Activated T-helper 1 cell treated with anti-CD3 and anti-CD28 coated beads, Interleukin-2, amount 50 U/mL, for 16 hours (primary cell): Measurements from ENCODE around the gene STBD1.
"Not testable (repeated sequence)": the region's sequence is repeated elsewhere in the genome, so short reads cannot be mapped to it uniquely, and the experiment has no call there.

Experiments
- DNase-seq, 2 donors: peaks; one replicate each; pipeline ENCODE4 v3.0.0-alpha.2; 2020; ENCODE audit warnings: low read depth in 1 of 2, low spot score in 1 of 2

STBD1 gene

GRCh38 chr4:76282941-76283689, 23.4 kb upstream of the STBD1 start:
- DNase-seq = no peak

- no peak for DNase-seq
Observed at GRCh38 chr4:76283900-76284299, 22.6 kb upstream of the STBD1 start.

- not testable (repeated sequence) for DNase-seq
Observed at GRCh38 chr4:76287811-76288210, 18.7 kb upstream of the STBD1 start.

GRCh38 chr4:76292730-76293129, 13.8 kb upstream of the STBD1 start:
- DNase-seq = no peak

GRCh38 chr4:76293772-76294171, 12.8 kb upstream of the STBD1 start:
- no peak for DNase-seq

GRCh38 chr4:76296286-76296820, 10.2 kb upstream of the STBD1 start:
- no peak for DNase-seq

GRCh38 chr4:76298227-76298626, 8.3 kb upstream of the STBD1 start:
- no peak for DNase-seq

- no peak for DNase-seq
Observed at GRCh38 chr4:76300012-76300411, 6.5 kb upstream of the STBD1 start.

GRCh38 chr4:76301068-76301774, 5.3 kb upstream of the STBD1 start:
- DNase-seq = no peak

GRCh38 chr4:76301775-76302162, 4.8 kb upstream of the STBD1 start:
- no peak for DNase-seq

- DNase-seq = no peak
Observed at GRCh38 chr4:76302826-76303438, 3.6 kb upstream of the STBD1 start.

- DNase-seq = no peak
Observed at GRCh38 chr4:76305033-76305687, 1.4 kb upstream of the STBD1 start.

GRCh38 chr4:76306882-76307659, 538 bp downstream of the STBD1 start:
- DNase-seq = no peak

- no peak for DNase-seq
Observed at GRCh38 chr4:76307660-76308014, 1.1 kb downstream of the STBD1 start.

GRCh38 chr4:76308548-76308947, 2.0 kb downstream of the STBD1 start:
- DNase-seq = no peak

GRCh38 chr4:76309939-76310550, 3.5 kb downstream of the STBD1 start:
- DNase-seq = no peak

GRCh38 chr4:76310683-76311082, 4.2 kb downstream of the STBD1 start:
- DNase-seq = no peak

GRCh38 chr4:76311896-76312331, 5.4 kb downstream of the STBD1 start:
- DNase-seq = no peak

GRCh38 chr4:76312457-76312856, 5.9 kb downstream of the STBD1 start:
- no peak for DNase-seq

- no peak for DNase-seq
Observed at GRCh38 chr4:76313547-76313946, 7.0 kb downstream of the STBD1 start.
